Progenitor cell of endocrine pancreas (in vitro differentiated cells): ENCODE data around the gene OR2T12. TPM values are rescaled to one million over a fixed set of nuclear protein-coding genes. Genes with fewer than 3 reads are reported as not detected.
"Not testable (repeated sequence)": the region's sequence is repeated elsewhere in the genome, so short reads cannot be mapped to it uniquely, and the experiment has no call there.

Experiments used
- DNase-seq: peaks from one replicate; pipeline ENCODE4 v3.0.0; 2021; ENCODE audit warnings: low spot score; ENCODE audit not compliant: unreplicated experiment
- H3K27ac Mint-ChIP-seq: 2 replicates; pipeline ENCODE4 v1.8.0; 2021; ENCODE audit warnings: mild to moderate bottlenecking, moderate library complexity, mixed read lengths
- H3K27me3 Mint-ChIP-seq: 2 replicates; pipeline ENCODE4 v1.8.0; 2021; ENCODE audit warnings: mixed read lengths
- H3K36me3 Mint-ChIP-seq: 2 replicates; pipeline ENCODE4 v1.8.0; 2022; ENCODE audit warnings: mixed read lengths; ENCODE audit not compliant: insufficient read depth
- H3K4me1 Mint-ChIP-seq: 2 replicates; pipeline ENCODE4 v1.8.0; 2021; ENCODE audit warnings: low read depth, mixed read lengths
- H3K4me3 Mint-ChIP-seq: 2 replicates; pipeline ENCODE4 v1.8.0; 2021; ENCODE audit warnings: low read depth, mild to moderate bottlenecking, moderate library complexity, mixed read lengths
- H3K9me3 Mint-ChIP-seq: 2 replicates; pipeline ENCODE4 v1.8.0; 2021; ENCODE audit warnings: low read depth, mixed read lengths
- CTCF ChIP-seq: fragments of 200-600 bp; sonication (generic); IDR thresholded peaks from one replicate; pipeline ENCODE4 v1.5.0; 2021; ENCODE audit warnings: antibody characterized with exemption, mild to moderate bottlenecking; ENCODE audit not compliant: unreplicated experiment
- long read RNA-seq: library from polyadenylated mRNA; unstranded; transcript quantifications from one replicate; pipeline ENCODE4 v2.0.0, GENCODE V29; 2020
- total RNA-seq: library from RNA; stranded (reverse); gene quantifications from 2 replicates; pipeline ENCODE4 v1.2.1, GENCODE V29; 2021

OR2T12 gene
- not detected in 2 replicates for total RNA-seq
- long read RNA-seq = 0 reads

- H3K27ac Mint-ChIP-seq = no peak within 1 kb of the TSS
- H3K4me3 Mint-ChIP-seq = no peak within 1 kb of the TSS
- peaks cover 45% of the 10 kb centered on the region for H3K9me3 Mint-ChIP-seq
- no peak for DNase-seq
- no peaks in the 10 kb centered on the region for H3K4me1 Mint-ChIP-seq
- no peaks in the 10 kb centered on the region for H3K36me3 Mint-ChIP-seq
- H3K27me3 Mint-ChIP-seq = no peaks in the 10 kb centered on the region
- TF ChIP-seq CTCF = no peak
Measured at GRCh38 chr1:248303324-248303723, at the start of gene OR2T12. TSS of gene OR2T12 (minus strand) at chr1:248303424. CDS start at chr1:248295578, 7,846 bp downstream.

GRCh38 chr1:248348475-248348874, 45.3 kb upstream of the OR2T12 start, which contains the start of gene OR14C36:
TSS of gene OR14C36 (plus strand) at chr1:248348775. CDS start at chr1:248348775, 0 bp downstream.
- DNase-seq = no peak
- Mint-ChIP-seq H3K4me3 (no peak within 1 kb of the TSS), H3K27ac (no peak within 1 kb of the TSS), H3K27me3 (no peaks in the 10 kb centered on the region), H3K36me3 (no peaks in the 10 kb centered on the region), H3K4me1 (no peaks in the 10 kb centered on the region), H3K9me3 (peaks cover 39% of the 10 kb centered on the region)
- no peak for TF ChIP-seq CTCF

GRCh38 chr1:248343451-248343850, 40.2 kb upstream of the OR2T12 start:
- Mint-ChIP-seq H3K27me3 (no peaks in the 10 kb centered on the region), H3K4me1 (no peaks in the 10 kb centered on the region), H3K36me3 (peaks cover 1% of the 10 kb centered on the region), H3K27ac (no peak overlapping the region), H3K9me3 (peaks cover 47% of the 10 kb centered on the region), H3K4me3 (no peak overlapping the region)
- TF ChIP-seq CTCF = no peak
- DNase-seq = no peak

GRCh38 chr1:248324468-248324867, 21.2 kb upstream of the OR2T12 start, which contains the start of gene OR2M7:
TSS of gene OR2M7 (minus strand) at chr1:248324568. CDS start at chr1:248324568, 0 bp downstream.
- no peak for DNase-seq
- Mint-ChIP-seq H3K27ac (no peak within 1 kb of the TSS), H3K36me3 (no peaks in the 10 kb centered on the region), H3K4me3 (no peak within 1 kb of the TSS), H3K9me3 (peaks cover 68% of the 10 kb centered on the region), H3K27me3 (no peaks in the 10 kb centered on the region), H3K4me1 (no peaks in the 10 kb centered on the region)
- no peak for TF ChIP-seq CTCF

- no peak overlapping the region for H3K27ac Mint-ChIP-seq
- no peak for DNase-seq
- no peak overlapping the region for H3K4me3 Mint-ChIP-seq
- peaks cover 79% of the 10 kb centered on the region for H3K9me3 Mint-ChIP-seq
- H3K36me3 Mint-ChIP-seq = peaks cover 4% of the 10 kb centered on the region
- no peaks in the 10 kb centered on the region for H3K27me3 Mint-ChIP-seq
- no peaks in the 10 kb centered on the region for H3K4me1 Mint-ChIP-seq
- no peak for TF ChIP-seq CTCF
Measured at GRCh38 chr1:248316796-248317195, 13.6 kb upstream of the OR2T12 start.

- H3K4me3 Mint-ChIP-seq, H3K27ac Mint-ChIP-seq, H3K4me1 Mint-ChIP-seq, H3K36me3 Mint-ChIP-seq, H3K27me3 Mint-ChIP-seq, DNase-seq: not testable (repeated sequence)
- peaks cover 61% of the 10 kb centered on the region for H3K9me3 Mint-ChIP-seq
Measured at GRCh38 chr1:248306740-248307139, 3.5 kb upstream of the OR2T12 start.
